Measurements from ENCODE around the gene TAS2R7. TPM values are rescaled to one million over a fixed set of nuclear protein-coding genes. Genes with fewer than 3 reads are reported as not detected.
"Not testable (repeated sequence)": the region's sequence is repeated elsewhere in the genome, so short reads cannot be mapped to it uniquely, and the experiment has no call there.

Gene TAS2R7
- total RNA-seq, 1 donor from 2014 or later = not detected

DNA sequence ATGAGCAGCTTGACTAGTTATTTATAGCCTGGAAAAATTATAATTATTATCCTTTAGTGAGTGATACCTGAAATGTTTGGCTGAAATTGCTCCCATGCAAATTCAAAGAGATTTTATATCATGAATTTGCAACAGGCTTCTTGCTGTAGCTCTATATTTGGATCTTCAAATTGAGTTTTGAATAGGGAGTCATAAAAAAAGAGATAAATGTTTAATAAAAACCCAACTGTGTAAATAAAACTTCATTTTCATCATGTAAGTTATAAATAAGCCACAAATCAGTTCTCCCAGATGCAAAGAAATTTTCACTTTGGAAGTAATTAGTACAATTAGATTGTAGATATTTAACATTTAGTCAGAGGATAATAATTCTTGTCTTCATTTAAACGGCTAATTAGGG is 4.8 kb upstream of the TAS2R7 start, which contains the start of gene TAS2R8:
TSS of gene TAS2R8 (minus strand) at position 101 of the 400 bp plus-strand sequence. CDS start 306 bp downstream, outside the sequence.
- FAIRE-seq = no peak
- Histone ChIP-seq H3K36me3 (ENCODE audit: control insufficient read depth, insufficient read depth, low read length) (no peaks in the 10 kb centered on the region), H3K27me3 (ENCODE audit: control insufficient read depth, insufficient read depth, low read length) (no peaks in the 10 kb centered on the region), H3K4me3 (ENCODE audit: low read depth, low read length) (no peak within 1 kb of the TSS)
- DNase-seq (ENCODE audit: low read depth) = no peak
- TF ChIP-seq, protein P1, sequence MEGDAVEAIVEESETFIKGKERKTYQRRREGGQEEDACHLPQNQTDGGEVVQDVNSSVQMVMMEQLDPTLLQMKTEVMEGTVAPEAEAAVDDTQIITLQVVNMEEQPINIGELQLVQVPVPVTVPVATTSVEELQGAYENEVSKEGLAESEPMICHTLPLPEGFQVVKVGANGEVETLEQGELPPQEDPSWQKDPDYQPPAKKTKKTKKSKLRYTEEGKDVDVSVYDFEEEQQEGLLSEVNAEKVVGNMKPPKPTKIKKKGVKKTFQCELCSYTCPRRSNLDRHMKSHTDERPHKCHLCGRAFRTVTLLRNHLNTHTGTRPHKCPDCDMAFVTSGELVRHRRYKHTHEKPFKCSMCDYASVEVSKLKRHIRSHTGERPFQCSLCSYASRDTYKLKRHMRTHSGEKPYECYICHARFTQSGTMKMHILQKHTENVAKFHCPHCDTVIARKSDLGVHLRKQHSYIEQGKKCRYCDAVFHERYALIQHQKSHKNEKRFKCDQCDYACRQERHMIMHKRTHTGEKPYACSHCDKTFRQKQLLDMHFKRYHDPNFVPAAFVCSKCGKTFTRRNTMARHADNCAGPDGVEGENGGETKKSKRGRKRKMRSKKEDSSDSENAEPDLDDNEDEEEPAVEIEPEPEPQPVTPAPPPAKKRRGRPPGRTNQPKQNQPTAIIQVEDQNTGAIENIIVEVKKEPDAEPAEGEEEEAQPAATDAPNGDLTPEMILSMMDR (IDR thresholded peaks at IDR 0.05; ENCODE audit: insufficient read depth, low read length, severe bottlenecking) = no peak

DNA sequence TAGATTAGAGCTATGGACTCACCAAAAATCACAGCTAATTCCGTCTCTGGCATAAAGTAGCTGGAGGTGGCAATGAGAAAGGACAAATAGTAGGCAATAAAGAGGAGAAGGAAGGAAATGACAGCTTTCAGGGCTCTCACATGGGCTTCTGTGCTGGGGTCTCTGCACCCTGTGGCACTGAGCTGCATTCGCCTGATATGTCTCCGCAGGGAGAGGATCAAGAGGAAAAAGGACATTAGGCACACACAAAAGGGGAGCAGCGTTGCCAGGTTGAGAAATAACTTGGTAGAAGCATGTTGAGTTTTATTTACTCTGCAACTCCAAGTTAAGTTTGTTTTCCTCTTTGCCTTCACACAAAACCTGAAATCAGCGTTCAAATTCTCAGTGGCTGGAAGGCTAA is 686 bp downstream of the TAS2R7 start:
- DNase-seq (ENCODE audit: low read depth) (no peak), FAIRE-seq (peak; percentile 7)
- no peak overlapping the region for H3K4me3 ChIP-seq (ENCODE audit: low read depth, low read length)
- H3K36me3 ChIP-seq (ENCODE audit: control insufficient read depth, insufficient read depth, low read length) = no peaks in the 10 kb centered on the region
- TF ChIP-seq, protein P1 (IDR thresholded peaks at IDR 0.05; ENCODE audit: insufficient read depth, low read length, severe bottlenecking) = no peak
- peaks cover 2% of the 10 kb centered on the region for H3K27me3 ChIP-seq (ENCODE audit: control insufficient read depth, insufficient read depth, low read length)

DNA sequence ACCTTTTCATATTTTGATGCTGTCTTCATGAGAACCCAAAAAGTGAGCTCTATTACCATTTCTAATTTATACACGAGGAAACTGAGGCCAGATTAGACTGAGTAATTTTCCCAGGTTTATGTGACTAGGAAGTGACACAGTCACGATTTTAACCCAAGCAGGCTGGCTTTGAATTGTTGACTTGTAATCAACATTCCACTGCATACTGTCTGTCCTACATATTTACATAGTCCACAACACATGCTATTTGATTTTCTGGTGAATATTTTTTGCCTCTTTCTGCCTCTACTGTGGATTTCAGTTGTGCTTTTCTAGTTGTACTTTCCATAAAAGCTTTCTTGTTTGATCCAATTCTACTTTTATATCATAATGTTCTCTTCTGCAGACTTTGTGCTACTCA is 8.2 kb downstream of the TAS2R7 start:
- TF ChIP-seq, protein P1 (IDR thresholded peaks at IDR 0.05; ENCODE audit: insufficient read depth, low read length, severe bottlenecking) = no peak
- FAIRE-seq (no peak), DNase-seq (ENCODE audit: low read depth) (no peak)
- no peak overlapping the region for H3K4me3 ChIP-seq (ENCODE audit: low read depth, low read length)
- no peaks in the 10 kb centered on the region for H3K27me3 ChIP-seq (ENCODE audit: control insufficient read depth, insufficient read depth, low read length)
- H3K36me3 ChIP-seq (ENCODE audit: control insufficient read depth, insufficient read depth, low read length) = no peaks in the 10 kb centered on the region

GRCh38 chr12:10791769-10792168 is 10.7 kb downstream of the TAS2R7 start:
- not testable (repeated sequence) for H3K27me3 ChIP-seq (ENCODE audit: control insufficient read depth, insufficient read depth, low read length); DNase-seq (ENCODE audit: low read depth); H3K36me3 ChIP-seq (ENCODE audit: control insufficient read depth, insufficient read depth, low read length); FAIRE-seq; H3K4me3 ChIP-seq (ENCODE audit: low read depth, low read length)

GRCh38 chr12:10783252-10783651 is 19.2 kb downstream of the TAS2R7 start:
- DNase-seq (ENCODE audit: low read depth) (no peak), FAIRE-seq (no peak)
- Histone ChIP-seq H3K4me3 (ENCODE audit: low read depth, low read length) (no peak overlapping the region), H3K27me3 (ENCODE audit: control insufficient read depth, insufficient read depth, low read length) (no peaks in the 10 kb centered on the region), H3K36me3 (ENCODE audit: control insufficient read depth, insufficient read depth, low read length) (no peaks in the 10 kb centered on the region)
- TF ChIP-seq, protein P1 (IDR thresholded peaks at IDR 0.05; ENCODE audit: insufficient read depth, low read length, severe bottlenecking) = no peak

- TF ChIP-seq, protein P1 (IDR thresholded peaks at IDR 0.05; ENCODE audit: insufficient read depth, low read length, severe bottlenecking) = no peak
- FAIRE-seq (no peak), DNase-seq (ENCODE audit: low read depth) (no peak)
- Histone ChIP-seq H3K27me3 (ENCODE audit: control insufficient read depth, insufficient read depth, low read length) (peaks cover 2% of the 10 kb centered on the region), H3K4me3 (ENCODE audit: low read depth, low read length) (no peak overlapping the region), H3K36me3 (ENCODE audit: control insufficient read depth, insufficient read depth, low read length) (no peaks in the 10 kb centered on the region)
These were observed 23.3 kb downstream of the TAS2R7 start for GRCh38 chr12:10779103-10779502.

Measured in bronchial epithelial cell (primary cell).